IgD-negative memory B cell (primary cell): ENCODE measurements around the gene ZCCHC7. TPM values are rescaled to one million over a fixed set of nuclear protein-coding genes. Genes with fewer than 3 reads are reported as not detected.
"Not testable (repeated sequence)": the region's sequence is repeated elsewhere in the genome, so short reads cannot be mapped to it uniquely, and the experiment has no call there.

ENCODE experiments used
- H3K27ac Mint-ChIP-seq, 3 donors: one replicate each; pipeline ENCODE4 v1.8.0; 2020 to 2022; ENCODE audit warnings: mild to moderate bottlenecking in 3 of 3, mixed read lengths in 3 of 3, moderate library complexity in 1 of 3
- H3K27me3 Mint-ChIP-seq: one replicate; pipeline ENCODE4 v1.8.0; 2021; ENCODE audit warnings: mixed read lengths
- H3K36me3 Mint-ChIP-seq: one replicate; pipeline ENCODE4 v1.8.0; 2020; ENCODE audit warnings: mild to moderate bottlenecking, mixed read lengths
- H3K4me1 Mint-ChIP-seq, 3 donors: one replicate each; pipeline ENCODE4 v1.8.0; 2020 to 2022; ENCODE audit warnings: mixed read lengths in 3 of 3, mild to moderate bottlenecking in 1 of 3
- H3K4me3 Mint-ChIP-seq, 4 donors: one replicate each; pipeline ENCODE4 v1.8.0; 2020 to 2022; ENCODE audit warnings: mild to moderate bottlenecking in 4 of 4, mixed read lengths in 4 of 4, moderate library complexity in 3 of 4
- H3K9me3 Mint-ChIP-seq, 3 donors: one replicate each; pipeline ENCODE4 v1.8.0; 2020 to 2021; ENCODE audit warnings: mixed read lengths in 3 of 3, mild to moderate bottlenecking in 1 of 3
- polyA plus RNA-seq: library from polyadenylated mRNA; unstranded; fragments of 300-500 nt; fragmentation: Illumina TruSeq; gene quantifications from one replicate; pipeline ENCODE4 v1.2.3, GENCODE V29; 2021

Gene ZCCHC7
- polyA plus RNA-seq, 1 donor from 2014 or later = 76.8 TPM

GRCh38 chr9:37198831-37199230 lies 78.5 kb downstream of the ZCCHC7 start:
- Mint-ChIP-seq H3K36me3 (peaks cover 17% of the 10 kb centered on the region), H3K27ac (peak overlapping the region; percentile 37 to 95 (median 65)), H3K4me3 (peak overlapping the region; percentile 65 to 94 (median 74)), H3K4me1 (peaks cover 57 to 72% (median 68%) of the 10 kb centered on the region in 3 donors), H3K27me3 (no peaks in the 10 kb centered on the region), H3K9me3 (peaks cover under 1 to 9% (median 2%) of the 10 kb centered on the region in 3 donors)

DNA sequence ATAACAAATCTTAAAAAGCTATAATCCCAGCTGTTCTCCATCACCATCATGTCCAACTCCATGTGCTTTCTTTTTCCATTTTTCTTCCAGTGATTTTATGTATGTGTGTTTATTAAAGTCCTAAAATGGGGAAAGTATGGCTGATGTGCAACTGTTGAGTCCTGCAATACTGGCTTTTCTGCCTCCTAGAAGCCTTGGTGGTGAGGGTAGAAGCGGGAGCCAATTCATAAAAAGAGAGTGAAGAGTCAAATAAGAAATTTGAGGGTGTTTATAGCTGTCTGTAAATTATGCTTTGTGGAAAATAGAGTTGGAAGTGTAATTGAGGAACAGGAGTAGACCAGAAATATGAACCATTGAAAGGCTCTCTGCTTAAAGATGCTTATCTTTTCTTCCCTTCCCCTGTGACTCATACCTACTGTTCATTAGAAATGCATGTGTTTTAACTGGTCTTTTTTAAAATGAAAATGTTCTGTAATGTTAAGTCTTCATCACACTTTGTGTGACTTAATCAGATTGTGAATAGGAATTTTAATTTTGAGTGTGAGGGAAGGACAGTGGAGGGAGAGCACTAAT lies 80.1 kb downstream of the ZCCHC7 start:
- Mint-ChIP-seq H3K27me3 (no peaks in the 10 kb centered on the region), H3K4me1 (peaks cover 59 to 72% (median 61%) of the 10 kb centered on the region in 3 donors), H3K36me3 (peaks cover 18% of the 10 kb centered on the region), H3K27ac (peak overlapping the region; percentile 65 to 95 (median 94)), H3K9me3 (peaks cover 1 to 13% (median 7%) of the 10 kb centered on the region in 3 donors), H3K4me3 (peak overlapping the region; percentile 31 to 94 (median 66))

DNA sequence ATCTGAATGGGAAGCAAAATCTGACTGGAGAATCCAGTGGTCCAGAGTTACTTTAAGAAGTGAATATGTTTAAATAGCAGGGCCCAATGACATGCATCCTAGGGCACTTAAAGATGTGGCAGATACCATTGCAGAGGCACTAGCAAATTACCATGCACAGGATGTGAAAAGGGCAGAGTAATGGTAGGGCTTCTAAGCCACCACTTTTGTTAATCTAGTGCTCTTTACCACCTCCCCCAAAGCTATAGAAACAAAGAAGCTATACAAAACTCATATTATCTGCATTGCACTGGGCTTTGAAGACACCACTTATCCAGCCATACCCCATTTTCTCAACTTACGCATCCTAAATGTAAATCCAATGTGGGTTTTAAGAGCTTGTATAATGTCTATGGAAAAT lies 81.2 kb downstream of the ZCCHC7 start:
- Mint-ChIP-seq H3K4me1 (peaks cover 56 to 64% (median 57%) of the 10 kb centered on the region in 3 donors), H3K27ac (peak overlapping the region in 2 of 3 donors; percentile 17 to 70), H3K36me3 (peaks cover 20% of the 10 kb centered on the region)

DNA sequence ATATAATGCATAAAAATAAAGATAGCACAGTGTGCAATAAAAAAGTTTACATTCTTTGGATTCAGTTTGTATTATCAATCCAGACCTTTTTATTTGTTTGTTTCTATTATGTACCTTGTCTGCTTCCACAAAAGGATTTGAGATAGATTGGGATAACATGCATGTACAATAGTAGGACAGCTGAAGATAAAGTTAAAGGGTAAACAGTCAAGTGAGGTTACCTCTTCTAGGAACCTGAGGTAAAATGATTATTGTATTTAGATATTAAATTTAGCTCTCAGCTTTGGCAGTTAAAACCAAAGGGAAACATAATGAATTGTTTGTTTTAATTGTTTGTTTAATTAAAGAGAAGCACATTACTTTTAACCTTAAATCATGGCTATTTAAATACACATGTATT lies 81.7 kb downstream of the ZCCHC7 start:
- Mint-ChIP-seq H3K27me3 (no peaks in the 10 kb centered on the region), H3K4me3 (no peak overlapping the region), H3K4me1 (peaks cover 60 to 65% (median 61%) of the 10 kb centered on the region in 3 donors), H3K9me3 (peaks cover 1 to 13% (median 7%) of the 10 kb centered on the region in 3 donors), H3K36me3 (peaks cover 24% of the 10 kb centered on the region), H3K27ac (peak overlapping the region in 2 of 3 donors; percentile 17 to 70)

More for the DNA sequence above, 81.2 kb downstream of the ZCCHC7 start:
- Mint-ChIP-seq H3K4me3 (peak overlapping the region in 1 of 4 donors; percentile 18), H3K27me3 (no peaks in the 10 kb centered on the region), H3K9me3 (peaks cover 1 to 13% (median 7%) of the 10 kb centered on the region in 3 donors)

DNA sequence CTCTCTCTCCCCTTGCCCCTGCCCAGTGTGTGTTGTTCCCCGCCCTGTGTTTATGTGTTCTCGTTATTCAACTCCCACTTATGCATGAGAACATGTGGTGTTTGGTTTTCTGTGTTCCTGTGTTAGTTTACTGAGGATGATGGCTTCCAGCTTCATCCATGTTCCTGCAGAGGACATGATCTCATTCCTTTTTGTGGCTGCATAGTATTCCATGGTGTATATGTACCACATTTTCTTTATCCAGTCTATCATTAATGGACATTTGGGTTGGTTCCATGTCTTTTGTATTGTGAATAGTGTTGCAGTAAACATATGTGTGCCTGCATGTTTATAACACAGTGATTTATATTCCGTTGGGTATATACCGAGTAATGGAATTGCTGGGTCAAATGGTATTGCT lies 83.1 kb downstream of the ZCCHC7 start:
- Mint-ChIP-seq H3K4me1 (peaks cover 58 to 61% (median 59%) of the 10 kb centered on the region in 3 donors), H3K9me3 (peaks cover 1 to 13% (median 7%) of the 10 kb centered on the region in 3 donors), H3K36me3 (peaks cover 28% of the 10 kb centered on the region), H3K27ac (peak overlapping the region; percentile 5 to 85 (median 9)), H3K4me3 (peak overlapping the region in 2 of 4 donors; percentile 54 to 58)
- H3K27me3 Mint-ChIP-seq = not testable (repeated sequence)

GRCh38 chr9:37206121-37206620 lies 85.8 kb downstream of the ZCCHC7 start:
- Mint-ChIP-seq H3K36me3 (peaks cover 31% of the 10 kb centered on the region), H3K27me3 (no peaks in the 10 kb centered on the region), H3K9me3 (peaks cover 1 to 7% (median 5%) of the 10 kb centered on the region in 3 donors), H3K27ac (peak overlapping the region in 1 of 3 donors; percentile 10), H3K4me1 (peaks cover 60 to 64% (median 61%) of the 10 kb centered on the region in 3 donors), H3K4me3 (peak overlapping the region in 1 of 4 donors; percentile 78)

DNA sequence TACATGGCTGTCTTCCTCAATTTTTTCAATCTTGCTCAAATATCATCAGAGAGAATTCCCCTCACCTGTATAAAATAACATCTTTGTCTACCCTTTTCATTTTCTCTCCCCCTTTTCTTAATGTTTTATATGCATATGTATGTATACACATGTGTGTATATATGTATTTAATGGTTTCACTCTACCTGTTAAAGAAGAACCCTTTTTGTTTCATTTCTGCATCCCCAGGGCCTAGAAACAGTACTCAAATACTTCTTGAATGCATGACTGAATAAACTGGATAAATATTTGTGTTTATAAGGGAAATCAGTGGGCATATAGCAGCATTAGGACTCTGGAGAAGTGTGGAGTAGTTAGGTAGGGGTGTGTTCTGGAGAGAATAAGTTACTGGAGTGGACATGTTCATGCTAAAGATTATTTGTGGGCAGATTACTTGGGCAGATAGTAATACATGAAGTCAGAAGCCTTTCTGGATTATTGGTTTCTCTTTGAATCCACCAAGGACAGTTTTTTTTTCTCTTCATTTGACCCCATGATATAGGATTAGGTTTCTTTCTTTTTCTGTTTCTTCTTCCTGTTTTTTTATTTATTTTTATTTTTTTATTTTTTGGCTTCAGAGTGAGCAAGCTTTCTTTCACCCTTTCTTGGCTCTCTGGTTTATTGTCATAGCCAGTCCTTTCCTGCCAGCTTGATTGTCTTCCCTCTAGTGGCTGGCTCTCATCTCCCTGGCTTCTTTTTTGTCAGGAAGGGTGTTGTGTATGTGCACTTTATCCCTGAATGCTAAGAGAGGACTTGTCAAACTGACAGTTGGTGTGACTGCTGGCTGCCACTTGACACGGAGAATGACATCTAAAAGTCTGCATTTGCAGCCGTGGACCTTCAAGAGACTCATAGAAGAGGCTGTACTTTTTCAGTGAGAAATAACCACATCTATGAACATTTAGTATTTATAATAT lies 89.3 kb downstream of the ZCCHC7 start:
- Mint-ChIP-seq H3K9me3 (no peaks in the 10 kb centered on the region), H3K4me3 (peak overlapping the region; percentile 66 to 91 (median 78)), H3K27me3 (no peaks in the 10 kb centered on the region), H3K27ac (peak overlapping the region; percentile 76 to 92 (median 78)), H3K4me1 (peaks cover 50 to 53% (median 50%) of the 10 kb centered on the region in 3 donors), H3K36me3 (peaks cover 21% of the 10 kb centered on the region)

DNA sequence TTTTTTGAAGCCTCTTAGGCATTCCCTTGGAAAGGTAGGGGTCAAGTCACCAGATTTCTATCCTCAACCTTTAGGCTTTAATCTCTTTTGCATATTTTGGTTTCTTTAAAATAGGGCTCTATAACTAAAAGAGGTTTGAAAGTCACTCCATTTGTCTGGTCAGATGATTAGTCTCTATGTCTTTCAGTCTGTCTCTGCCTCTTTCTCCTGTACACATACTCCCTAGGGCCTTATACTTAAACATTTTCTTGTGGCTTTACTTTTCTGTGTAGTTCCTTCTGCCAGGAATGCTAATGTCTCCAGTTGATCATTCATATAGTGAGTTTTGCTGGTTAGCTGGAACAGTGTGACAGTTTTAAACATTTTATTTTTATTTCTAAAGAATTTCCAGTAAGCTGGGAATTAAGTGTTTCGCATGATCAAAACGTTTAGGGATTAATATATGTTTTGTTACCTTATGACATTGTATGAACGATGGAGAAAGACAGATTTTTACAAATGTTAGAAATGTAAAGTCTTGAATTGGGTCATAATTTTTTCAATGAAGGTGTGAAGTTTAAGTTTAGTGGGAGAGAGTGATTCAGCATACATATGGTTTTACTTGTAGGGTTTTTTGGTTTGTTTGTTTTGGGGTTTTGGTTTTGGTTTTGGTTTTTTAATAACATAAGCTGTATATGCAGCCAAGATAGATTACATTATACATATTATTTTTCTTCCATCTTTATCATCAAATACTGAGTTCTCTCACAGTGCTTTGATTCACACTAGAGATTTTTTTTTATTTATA lies 90.6 kb downstream of the ZCCHC7 start:
- H3K4me3 Mint-ChIP-seq = peak overlapping the region in 3 of 4 donors; percentile 29 to 81 (median 58)
- H3K27me3 Mint-ChIP-seq = no peaks in the 10 kb centered on the region
- H3K27ac Mint-ChIP-seq = peak overlapping the region in 1 of 3 donors; percentile 78
- peaks cover 49 to 56% (median 52%) of the 10 kb centered on the region in 3 donors for H3K4me1 Mint-ChIP-seq
- peaks cover 21% of the 10 kb centered on the region for H3K36me3 Mint-ChIP-seq
- H3K9me3 Mint-ChIP-seq = no peaks in the 10 kb centered on the region

- Mint-ChIP-seq H3K27ac (peak overlapping the region in 2 of 3 donors; percentile 1 to 4), H3K9me3 (no peaks in the 10 kb centered on the region), H3K36me3 (peaks cover 14% of the 10 kb centered on the region), H3K4me3 (peak overlapping the region; percentile 1 to 79 (median 65)), H3K4me1 (peaks cover 42 to 47% (median 43%) of the 10 kb centered on the region in 3 donors), H3K27me3 (no peaks in the 10 kb centered on the region)
Observed at GRCh38 chr9:37212435-37212834, 92.1 kb downstream of the ZCCHC7 start.

- Mint-ChIP-seq H3K4me1 (peaks cover 27 to 36% (median 27%) of the 10 kb centered on the region in 3 donors), H3K27ac (no peak overlapping the region)
Observed at GRCh38 chr9:37215381-37215780, 95.0 kb downstream of the ZCCHC7 start.

GRCh38 chr9:37215830-37216229 lies 95.5 kb downstream of the ZCCHC7 start:
- Mint-ChIP-seq H3K36me3 (peaks cover 11% of the 10 kb centered on the region), H3K27ac (no peak overlapping the region), H3K4me3 (no peak overlapping the region), H3K4me1 (peaks cover 25 to 36% (median 27%) of the 10 kb centered on the region in 3 donors), H3K27me3 (no peaks in the 10 kb centered on the region), H3K9me3 (no peaks in the 10 kb centered on the region)

More at GRCh38 chr9:37215381-37215780, 95.0 kb downstream of the ZCCHC7 start:
- peaks cover 11% of the 10 kb centered on the region for H3K36me3 Mint-ChIP-seq
- H3K4me3 Mint-ChIP-seq = no peak overlapping the region
- no peaks in the 10 kb centered on the region for H3K9me3 Mint-ChIP-seq
- H3K27me3 Mint-ChIP-seq = no peaks in the 10 kb centered on the region

GRCh38 chr9:37217161-37217560 lies 96.8 kb downstream of the ZCCHC7 start:
- Mint-ChIP-seq H3K4me3 (no peak overlapping the region), H3K27me3 (no peaks in the 10 kb centered on the region), H3K27ac (no peak overlapping the region), H3K36me3 (peaks cover 9% of the 10 kb centered on the region), H3K9me3 (no peaks in the 10 kb centered on the region), H3K4me1 (peaks cover 25 to 43% (median 33%) of the 10 kb centered on the region in 3 donors)

DNA sequence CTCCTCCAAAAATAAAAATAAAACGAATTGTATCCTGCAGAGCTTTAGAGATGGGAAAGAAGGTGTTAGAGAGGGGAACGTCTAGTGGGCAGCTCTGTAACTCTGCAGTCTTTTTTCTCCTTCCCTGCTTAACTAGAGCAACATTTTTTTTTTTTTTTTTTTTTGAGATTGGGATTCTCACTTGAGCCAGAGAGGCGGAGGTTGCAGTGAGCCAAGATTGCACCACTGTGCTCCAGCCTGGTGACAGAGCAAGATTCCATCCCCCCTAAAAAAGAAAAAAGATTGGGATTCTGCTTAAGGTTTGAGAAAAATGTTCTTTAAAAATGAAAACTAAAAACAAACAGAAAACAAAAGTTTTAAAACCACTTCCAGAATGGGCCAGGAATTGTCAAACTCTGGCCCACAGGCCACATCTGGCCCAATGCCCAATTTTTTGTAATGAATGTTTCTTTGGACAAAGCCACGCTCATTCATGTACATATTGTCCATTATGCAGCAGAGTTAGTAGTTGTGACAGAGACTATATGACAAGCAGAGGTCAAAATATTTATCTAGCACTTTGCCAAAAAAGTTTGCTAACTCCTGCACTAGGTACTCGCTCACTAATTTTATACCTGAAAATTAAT lies 98.5 kb downstream of the ZCCHC7 start:
- Mint-ChIP-seq H3K9me3 (no peaks in the 10 kb centered on the region), H3K27me3 (no peaks in the 10 kb centered on the region), H3K4me1 (peaks cover 21 to 45% (median 26%) of the 10 kb centered on the region in 3 donors), H3K4me3 (peak overlapping the region in 1 of 4 donors; percentile 29), H3K36me3 (peaks cover 5% of the 10 kb centered on the region), H3K27ac (no peak overlapping the region)

GRCh38 chr9:37220971-37221370 lies 100.6 kb downstream of the ZCCHC7 start:
- no peaks in the 10 kb centered on the region for H3K9me3 Mint-ChIP-seq
- peaks cover 22 to 42% (median 31%) of the 10 kb centered on the region in 3 donors for H3K4me1 Mint-ChIP-seq
- no peak overlapping the region for H3K4me3 Mint-ChIP-seq
- no peaks in the 10 kb centered on the region for H3K27me3 Mint-ChIP-seq
- peaks cover 5% of the 10 kb centered on the region for H3K36me3 Mint-ChIP-seq
- H3K27ac Mint-ChIP-seq = no peak overlapping the region
